HepG2 (cell line): ENCODE measurements around the gene UBE2G2.

ENCODE experiments used
- ARID2 ChIP-seq: sonication (generic); formaldehyde crosslinking; IDR thresholded peaks from 2 replicates; pipeline ENCODE4 v1.8.1; 2022; ENCODE audit warnings: mild to moderate bottlenecking, missing genetic modification reagents, borderline replicate concordance
- CBFB ChIP-seq: sonication (generic); formaldehyde crosslinking; IDR thresholded peaks from 2 replicates; pipeline ENCODE4 v1.4.0; 2020; ENCODE audit warnings: missing genetic modification reagents
- FOXM1 ChIP-seq: sonication (generic); formaldehyde crosslinking; IDR thresholded peaks from 2 replicates; pipeline ENCODE4 v1.5.0; 2020; ENCODE audit warnings: missing genetic modification reagents
- MXI1 ChIP-seq: IDR thresholded peaks from 3 replicates; pipeline ENCODE4 v1.6.1; 2012; ENCODE audit warnings: low read depth, low read length, inconsistent platforms, borderline replicate concordance
- POLR2A ChIP-seq, 2 experiments: IDR thresholded peaks; 2 replicates each; pipeline ENCODE4 v1.6.1; 2011; ENCODE audit warnings: low read depth in 2 of 2, low read length in 2 of 2, mild to moderate bottlenecking in 1 of 2, moderate library complexity in 1 of 2; ENCODE audit not compliant: insufficient read depth in 1 of 2
- ZNF160 ChIP-seq: sonication (generic); formaldehyde crosslinking; IDR thresholded peaks from 2 replicates; pipeline ENCODE4 v1.8.0; 2022; ENCODE audit warnings: mild to moderate bottlenecking, inconsistent platforms, missing genetic modification reagents
- TF ChIP-seq, protein P1 (sequence below), 2 experiments: IDR thresholded peaks; 2 replicates each; pipeline ENCODE4 v1.6.1; 2011 to 2012; ENCODE audit warnings: low read length in 2 of 2, borderline replicate concordance in 1 of 2, low read depth in 1 of 2, mild to moderate bottlenecking in 1 of 2, moderate library complexity in 1 of 2
- TF ChIP-seq, protein P2 (sequence below): sonication (generic); formaldehyde crosslinking; IDR thresholded peaks from 2 replicates; pipeline ENCODE4 v1.5.0; 2020; ENCODE audit warnings: mild to moderate bottlenecking, missing genetic modification reagents, moderate library complexity

DNA sequence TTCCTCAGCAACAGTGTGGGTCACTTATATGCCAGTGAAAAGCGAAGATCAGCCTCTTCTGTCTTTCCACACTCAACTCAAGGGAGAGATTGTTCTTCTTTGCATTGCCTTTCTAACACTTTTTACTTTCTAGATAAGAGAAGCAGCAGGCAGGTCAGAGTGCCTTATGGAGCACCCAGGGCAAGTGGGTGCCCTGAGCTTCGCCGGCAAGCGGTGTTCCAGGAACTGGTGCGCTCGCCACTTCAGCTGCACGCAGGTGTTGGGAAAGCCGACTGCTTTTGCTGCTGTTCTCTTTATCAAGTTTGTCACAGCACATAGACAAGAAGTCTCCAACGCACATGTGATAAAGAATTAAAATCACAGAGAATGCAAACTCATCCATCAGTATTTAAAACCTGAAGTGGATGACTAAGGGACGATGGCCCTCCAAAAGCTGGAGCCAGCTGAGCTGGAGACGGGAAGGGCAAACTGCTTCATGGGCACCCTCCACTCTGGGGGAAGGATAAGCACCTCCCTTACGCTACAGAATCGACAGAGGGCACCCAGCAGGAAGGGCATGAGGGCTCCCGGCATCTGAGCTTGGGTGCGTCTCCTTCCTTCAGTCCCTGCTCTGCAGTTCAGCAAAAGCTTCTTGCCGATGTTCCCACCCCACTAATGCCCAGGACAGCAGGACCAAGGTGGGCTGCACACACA is 20.7 kb downstream of the UBE2G2 start:
- TF ChIP-seq ZNF160 (CRISPR knock-in tag), result no peak
- TF ChIP-seq, protein P1, sequence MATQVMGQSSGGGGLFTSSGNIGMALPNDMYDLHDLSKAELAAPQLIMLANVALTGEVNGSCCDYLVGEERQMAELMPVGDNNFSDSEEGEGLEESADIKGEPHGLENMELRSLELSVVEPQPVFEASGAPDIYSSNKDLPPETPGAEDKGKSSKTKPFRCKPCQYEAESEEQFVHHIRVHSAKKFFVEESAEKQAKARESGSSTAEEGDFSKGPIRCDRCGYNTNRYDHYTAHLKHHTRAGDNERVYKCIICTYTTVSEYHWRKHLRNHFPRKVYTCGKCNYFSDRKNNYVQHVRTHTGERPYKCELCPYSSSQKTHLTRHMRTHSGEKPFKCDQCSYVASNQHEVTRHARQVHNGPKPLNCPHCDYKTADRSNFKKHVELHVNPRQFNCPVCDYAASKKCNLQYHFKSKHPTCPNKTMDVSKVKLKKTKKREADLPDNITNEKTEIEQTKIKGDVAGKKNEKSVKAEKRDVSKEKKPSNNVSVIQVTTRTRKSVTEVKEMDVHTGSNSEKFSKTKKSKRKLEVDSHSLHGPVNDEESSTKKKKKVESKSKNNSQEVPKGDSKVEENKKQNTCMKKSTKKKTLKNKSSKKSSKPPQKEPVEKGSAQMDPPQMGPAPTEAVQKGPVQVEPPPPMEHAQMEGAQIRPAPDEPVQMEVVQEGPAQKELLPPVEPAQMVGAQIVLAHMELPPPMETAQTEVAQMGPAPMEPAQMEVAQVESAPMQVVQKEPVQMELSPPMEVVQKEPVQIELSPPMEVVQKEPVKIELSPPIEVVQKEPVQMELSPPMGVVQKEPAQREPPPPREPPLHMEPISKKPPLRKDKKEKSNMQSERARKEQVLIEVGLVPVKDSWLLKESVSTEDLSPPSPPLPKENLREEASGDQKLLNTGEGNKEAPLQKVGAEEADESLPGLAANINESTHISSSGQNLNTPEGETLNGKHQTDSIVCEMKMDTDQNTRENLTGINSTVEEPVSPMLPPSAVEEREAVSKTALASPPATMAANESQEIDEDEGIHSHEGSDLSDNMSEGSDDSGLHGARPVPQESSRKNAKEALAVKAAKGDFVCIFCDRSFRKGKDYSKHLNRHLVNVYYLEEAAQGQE (IDR thresholded peaks at IDR 0.05; ENCODE audit: borderline replicate concordance in 1 of 2, low read depth in 1 of 2, low read length in 2 of 2), result no peak
- no peak for TF ChIP-seq POLR2A (IDR thresholded peaks at IDR 0.05; ENCODE audit: insufficient read depth in 1 of 2, low read depth in 2 of 2, low read length in 2 of 2)
- TF ChIP-seq FOXM1 (CRISPR knock-in tag), result no peak
- TF ChIP-seq ARID2, result no peak
- TF ChIP-seq, protein P2, sequence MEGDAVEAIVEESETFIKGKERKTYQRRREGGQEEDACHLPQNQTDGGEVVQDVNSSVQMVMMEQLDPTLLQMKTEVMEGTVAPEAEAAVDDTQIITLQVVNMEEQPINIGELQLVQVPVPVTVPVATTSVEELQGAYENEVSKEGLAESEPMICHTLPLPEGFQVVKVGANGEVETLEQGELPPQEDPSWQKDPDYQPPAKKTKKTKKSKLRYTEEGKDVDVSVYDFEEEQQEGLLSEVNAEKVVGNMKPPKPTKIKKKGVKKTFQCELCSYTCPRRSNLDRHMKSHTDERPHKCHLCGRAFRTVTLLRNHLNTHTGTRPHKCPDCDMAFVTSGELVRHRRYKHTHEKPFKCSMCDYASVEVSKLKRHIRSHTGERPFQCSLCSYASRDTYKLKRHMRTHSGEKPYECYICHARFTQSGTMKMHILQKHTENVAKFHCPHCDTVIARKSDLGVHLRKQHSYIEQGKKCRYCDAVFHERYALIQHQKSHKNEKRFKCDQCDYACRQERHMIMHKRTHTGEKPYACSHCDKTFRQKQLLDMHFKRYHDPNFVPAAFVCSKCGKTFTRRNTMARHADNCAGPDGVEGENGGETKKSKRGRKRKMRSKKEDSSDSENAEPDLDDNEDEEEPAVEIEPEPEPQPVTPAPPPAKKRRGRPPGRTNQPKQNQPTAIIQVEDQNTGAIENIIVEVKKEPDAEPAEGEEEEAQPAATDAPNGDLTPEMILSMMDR (CRISPR knock-in tag), result no peak
- no peak for TF ChIP-seq MXI1
- TF ChIP-seq CBFB (CRISPR knock-in tag), result no peak
